HT-29 (cell line): Measurements from ENCODE around the gene NFXL1. TPM values are rescaled to one million over a fixed set of nuclear protein-coding genes. Genes with fewer than 3 reads are reported as not detected.
A peak's percentile ranks its signal among the peaks of the same experiment; 100 is the strongest.

ENCODE experiments used
- DNase-seq: peaks from one replicate; pipeline ENCODE4 v3.0.0-alpha.2; 2015; ENCODE audit warnings: low spot score
- total RNA-seq: library from RNA; depleted of rRNA; stranded (reverse); fragments of >200 nt; shearing (Covaris generic); gene quantifications from 2 replicates; pipeline ENCODE4 v1.2.3, GENCODE V29; 2014

The NFXL1 gene
- total RNA-seq, 1 experiment from 2014 or later = 13.2 TPM

DNA sequence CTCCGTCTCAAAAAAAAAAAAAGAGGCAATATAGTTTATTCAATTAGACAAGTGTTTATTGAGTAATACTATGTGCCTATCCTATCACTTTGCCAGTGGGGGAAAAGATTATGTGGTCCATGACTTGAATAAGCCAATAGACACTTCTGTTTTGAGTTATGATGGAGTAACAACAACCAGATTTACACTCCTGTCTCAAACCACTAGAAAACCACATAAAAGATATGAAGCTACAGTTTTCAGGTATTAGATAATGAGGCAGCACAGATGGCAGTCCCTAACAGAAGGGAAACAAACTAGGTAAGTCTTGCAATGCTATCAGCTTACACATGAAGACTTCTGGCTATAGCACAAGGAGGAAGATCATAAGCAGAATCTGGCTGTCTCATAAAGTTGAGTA lies 22.5 kb downstream of the NFXL1 start:
- DNase-seq = no peak

DNA sequence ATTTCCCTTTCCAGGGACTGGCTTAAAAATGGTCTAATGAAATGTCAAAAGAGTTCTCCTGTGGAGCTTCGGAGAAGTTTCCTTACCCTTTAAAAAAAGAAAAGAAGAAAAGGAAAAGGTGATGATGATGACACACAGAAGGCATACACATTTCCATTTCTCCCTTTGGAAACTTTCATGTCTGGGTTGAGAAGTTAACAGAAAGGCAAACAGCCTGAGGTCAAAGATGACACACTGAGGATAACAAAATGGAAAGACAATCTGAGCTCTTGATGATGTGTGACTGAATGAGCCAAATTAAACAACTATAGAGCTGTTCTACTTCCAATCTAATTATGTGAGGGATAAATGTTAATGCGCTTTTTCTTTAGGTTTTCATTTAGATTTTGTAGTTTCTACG lies 32.2 kb downstream of the NFXL1 start:
- no peak for DNase-seq

GRCh38 chr4:47879458-47879857 lies 34.9 kb downstream of the NFXL1 start:
- DNase-seq = no peak

- no peak for DNase-seq
These were observed 37.4 kb downstream of the NFXL1 start for GRCh38 chr4:47876784-47877546.

DNA sequence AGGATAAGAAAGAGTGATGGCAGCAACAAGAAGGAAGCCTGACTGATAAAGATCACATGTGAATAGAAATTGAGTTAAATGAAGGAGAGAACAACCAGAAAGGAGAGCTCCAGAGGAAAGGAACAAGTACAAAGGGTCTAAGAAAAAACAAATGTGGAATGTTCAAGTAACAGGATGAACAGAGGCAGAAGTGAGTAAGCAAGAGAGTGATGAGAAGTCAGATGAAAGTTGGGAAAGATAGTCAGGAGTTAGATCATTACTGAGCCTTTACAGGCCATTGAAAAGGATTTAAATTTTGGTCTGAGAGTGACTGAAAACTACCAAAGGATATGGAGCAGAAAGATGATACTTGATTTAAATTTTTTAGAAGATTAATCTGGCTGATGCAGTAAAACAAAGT lies 38.1 kb downstream of the NFXL1 start:
- DNase-seq = no peak

DNA sequence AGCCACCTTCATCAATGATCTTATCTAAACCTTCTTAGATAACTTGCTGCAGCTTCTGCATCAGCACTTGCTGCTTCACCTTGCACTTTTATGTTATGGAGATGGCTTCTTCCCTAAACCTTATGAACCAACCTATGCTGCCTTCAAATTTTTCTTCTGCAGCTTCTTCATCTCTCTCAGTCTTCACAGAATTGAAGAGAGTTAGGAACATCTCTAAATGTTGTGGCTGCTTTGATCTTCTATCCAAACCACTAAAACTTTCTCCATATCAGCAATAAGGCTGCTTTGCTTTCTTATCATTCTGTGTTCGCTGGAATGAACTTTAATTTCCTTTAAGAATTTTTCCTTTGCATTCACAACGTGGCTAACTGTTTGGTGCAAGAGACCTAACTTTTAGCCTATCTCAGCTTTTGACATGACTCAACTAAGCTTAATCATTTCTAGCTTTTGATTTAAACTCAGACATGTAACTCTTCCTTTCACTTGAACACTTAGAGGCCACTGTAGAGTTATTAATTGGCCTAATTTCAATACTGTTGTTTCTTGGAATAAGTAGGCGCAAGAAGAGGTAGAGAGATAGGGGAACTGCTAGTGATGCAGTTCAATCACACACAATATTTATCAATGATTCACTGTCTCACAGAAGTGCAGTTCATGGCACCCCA lies 40.4 kb downstream of the NFXL1 start:
- DNase-seq = no peak

GRCh38 chr4:47863486-47863885 lies 50.9 kb downstream of the NFXL1 start:
- no peak for DNase-seq

GRCh38 chr4:47862297-47862696 lies 52.1 kb downstream of the NFXL1 start:
- DNase-seq = no peak

DNA sequence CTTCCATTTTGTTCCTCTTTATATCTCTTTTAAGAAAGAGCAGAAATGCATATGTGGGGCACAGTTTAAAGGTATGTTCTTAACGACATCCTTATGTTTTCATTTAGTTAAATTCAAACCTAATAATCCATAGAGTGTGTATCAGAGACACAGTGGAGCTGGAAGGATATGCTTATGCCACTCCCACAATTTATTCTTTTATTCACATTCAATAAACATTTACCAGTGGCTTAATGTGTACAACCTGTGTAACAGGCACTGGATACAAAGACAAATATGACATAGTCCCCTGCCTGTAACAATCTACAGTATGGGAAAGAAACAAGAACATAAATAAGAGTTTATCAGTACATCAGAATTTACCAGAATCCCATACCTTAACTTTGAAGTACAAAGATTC lies 54.1 kb downstream of the NFXL1 start:
- no peak for DNase-seq

DNA sequence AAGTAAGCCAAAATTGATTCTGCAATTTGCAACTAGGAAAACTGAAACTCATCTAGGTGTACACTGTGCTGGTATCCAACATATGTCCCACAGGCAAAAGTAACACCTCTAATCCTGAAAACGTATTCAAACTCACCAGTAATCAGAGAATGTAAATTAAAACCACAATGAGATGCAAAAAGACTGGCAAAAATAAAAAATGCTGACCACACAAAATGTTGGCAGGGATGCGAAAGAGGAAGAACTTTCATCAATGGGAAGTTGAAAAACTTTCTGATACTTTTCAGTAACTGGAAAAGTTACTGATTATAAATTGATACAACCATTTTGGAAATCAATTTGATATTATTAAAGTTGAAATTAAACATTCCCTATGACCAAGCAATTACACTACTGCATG lies 56.4 kb downstream of the NFXL1 start:
- DNase-seq = no peak

DNA sequence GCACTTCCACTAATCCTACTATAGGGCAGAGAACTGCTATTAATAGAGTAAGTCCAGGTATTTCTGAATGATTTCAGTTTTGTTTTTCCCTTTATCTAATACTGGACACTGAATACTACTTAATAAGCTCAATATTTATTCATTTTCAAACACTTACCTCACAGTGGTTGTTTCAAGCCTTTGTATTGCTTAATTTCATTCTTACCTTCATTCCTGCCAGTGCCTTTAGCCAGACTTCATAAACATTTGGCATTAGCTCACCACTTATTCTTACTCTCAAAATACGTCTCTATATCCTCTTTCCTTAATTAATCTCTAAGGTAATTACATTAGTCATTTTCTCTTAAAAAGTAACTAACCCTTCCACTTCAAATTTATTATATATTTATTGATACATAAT lies 57.7 kb downstream of the NFXL1 start:
- no peak for DNase-seq

DNA sequence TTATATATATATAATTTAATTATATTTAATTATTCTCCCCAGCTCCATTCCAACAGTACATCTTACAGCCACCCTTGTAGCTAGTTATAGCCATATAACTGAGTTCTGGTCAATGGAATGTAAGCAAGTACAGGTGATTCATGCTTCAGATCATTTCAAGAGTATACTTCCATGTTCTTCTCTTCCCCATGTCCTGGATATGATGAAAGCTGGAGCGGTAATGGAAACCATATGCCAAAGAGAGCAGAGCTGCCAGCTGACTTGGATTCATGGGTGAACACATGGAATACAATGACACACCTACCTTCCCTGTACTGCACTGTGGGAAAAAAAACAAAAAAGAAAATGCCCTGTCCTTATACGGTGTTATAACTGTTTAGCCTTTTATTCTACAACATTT lies 59.0 kb downstream of the NFXL1 start:
- DNase-seq = no peak

GRCh38 chr4:47852136-47852535 lies 62.2 kb downstream of the NFXL1 start:
- no peak for DNase-seq

GRCh38 chr4:47849466-47849865 lies 64.9 kb downstream of the NFXL1 start:
- no peak for DNase-seq

- DNase-seq = no peak
These were observed 66.3 kb downstream of the NFXL1 start for GRCh38 chr4:47848041-47848440.

DNA sequence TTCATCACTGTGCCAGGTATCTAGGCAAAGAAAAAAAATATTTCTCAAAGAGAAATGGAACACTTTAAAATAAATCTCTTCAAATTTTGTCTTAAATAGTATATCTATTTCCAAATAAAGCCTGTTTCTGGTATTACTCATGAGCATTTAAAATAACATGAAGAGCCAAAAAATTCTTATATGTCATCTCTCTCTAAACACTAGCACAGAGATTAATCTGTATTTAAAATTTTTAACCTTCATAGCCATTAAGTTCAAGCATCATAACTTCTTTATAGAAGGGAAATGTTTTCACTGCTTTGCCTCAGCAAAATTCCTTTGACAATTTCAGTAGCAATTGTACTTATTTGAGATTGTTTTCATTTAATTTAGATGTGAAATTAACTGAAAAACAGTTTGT lies 71.4 kb downstream of the NFXL1 start:
- no peak for DNase-seq

DNA sequence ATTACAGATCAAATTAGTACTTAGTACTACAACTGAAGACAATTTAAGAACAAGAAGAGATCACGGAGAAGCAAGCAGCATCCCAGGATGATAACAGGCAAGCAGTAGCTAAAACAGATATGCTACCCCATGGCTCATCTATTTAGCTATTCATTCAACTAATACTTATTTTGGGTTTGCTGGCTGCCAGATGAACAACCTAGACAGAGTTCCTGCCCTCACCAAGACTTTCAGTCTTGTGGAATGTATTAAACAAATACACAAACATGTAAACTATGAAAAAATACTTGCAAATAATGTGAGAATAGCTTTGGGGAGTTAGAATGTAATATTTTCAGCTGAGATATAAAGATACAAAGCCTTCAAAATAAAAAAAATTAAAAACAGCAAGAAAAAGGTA lies 74.1 kb downstream of the NFXL1 start:
- DNase-seq = no peak

DNA sequence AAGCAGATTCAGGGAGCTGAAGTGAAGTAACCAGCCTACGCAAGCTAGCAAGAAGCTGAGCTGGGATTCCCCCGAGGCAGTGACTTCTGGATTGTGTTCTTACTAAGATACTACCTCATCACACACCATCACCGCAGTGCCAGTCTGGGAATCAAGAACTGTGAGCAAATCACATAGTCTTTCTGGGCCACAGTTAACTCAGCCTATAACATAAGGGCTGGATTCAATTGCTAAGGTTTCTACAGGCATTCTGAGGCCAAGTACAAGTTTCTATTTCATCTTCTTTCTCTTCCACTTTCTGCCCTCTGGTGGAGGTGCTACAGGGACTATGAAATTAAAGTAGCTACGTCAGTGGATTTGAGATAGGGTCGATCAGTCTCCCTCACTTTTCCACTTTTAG lies 75.1 kb downstream of the NFXL1 start:
- DNase-seq = peak; percentile 37

DNA sequence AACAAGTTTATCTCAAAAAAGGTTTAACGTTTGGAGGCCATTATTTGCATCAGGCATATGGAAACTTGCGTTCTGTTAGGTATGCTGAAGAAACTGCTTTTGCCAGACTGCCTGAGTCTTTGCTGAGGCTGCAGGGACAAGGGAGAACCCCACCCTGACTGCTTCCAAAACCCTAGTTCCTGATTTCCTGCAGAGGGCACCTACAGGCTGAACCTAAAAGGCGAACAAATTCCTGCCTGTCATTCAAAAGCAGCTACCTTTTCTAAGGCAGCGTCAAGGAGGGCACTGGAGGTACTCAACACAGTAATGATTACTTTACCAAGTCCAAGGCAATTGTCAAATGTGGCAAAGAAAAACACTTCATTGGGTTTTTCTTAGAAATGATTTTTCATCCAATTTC lies 75.9 kb downstream of the NFXL1 start:
- peak; percentile 19 for DNase-seq

DNA sequence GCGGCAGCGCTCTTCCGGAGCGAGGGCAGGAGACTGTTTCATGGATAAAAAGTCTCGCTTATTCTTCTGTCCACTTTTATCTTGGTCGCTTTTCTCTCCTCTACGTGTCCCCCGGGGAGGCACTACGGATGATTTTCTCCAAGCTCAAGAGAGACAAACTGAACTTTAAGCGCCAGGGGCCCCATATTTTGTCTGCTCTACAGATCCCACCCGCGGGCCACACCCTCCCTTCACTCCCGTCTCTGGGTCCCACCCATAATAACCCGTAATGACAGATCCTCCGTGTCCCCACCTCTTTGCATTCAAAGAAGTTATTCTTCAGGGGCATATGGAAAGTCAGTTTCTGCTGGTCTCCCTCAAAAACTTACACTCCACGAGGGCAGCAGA lies 76.5 kb downstream of the NFXL1 start, which contains the start of gene CORIN:
Gene CORIN, minus strand, starts transcription at position 160 of the 387 bp plus-strand sequence. Its CDS starts 118 bp downstream, at position 42.
- DNase-seq = peak; percentile 2

DNA sequence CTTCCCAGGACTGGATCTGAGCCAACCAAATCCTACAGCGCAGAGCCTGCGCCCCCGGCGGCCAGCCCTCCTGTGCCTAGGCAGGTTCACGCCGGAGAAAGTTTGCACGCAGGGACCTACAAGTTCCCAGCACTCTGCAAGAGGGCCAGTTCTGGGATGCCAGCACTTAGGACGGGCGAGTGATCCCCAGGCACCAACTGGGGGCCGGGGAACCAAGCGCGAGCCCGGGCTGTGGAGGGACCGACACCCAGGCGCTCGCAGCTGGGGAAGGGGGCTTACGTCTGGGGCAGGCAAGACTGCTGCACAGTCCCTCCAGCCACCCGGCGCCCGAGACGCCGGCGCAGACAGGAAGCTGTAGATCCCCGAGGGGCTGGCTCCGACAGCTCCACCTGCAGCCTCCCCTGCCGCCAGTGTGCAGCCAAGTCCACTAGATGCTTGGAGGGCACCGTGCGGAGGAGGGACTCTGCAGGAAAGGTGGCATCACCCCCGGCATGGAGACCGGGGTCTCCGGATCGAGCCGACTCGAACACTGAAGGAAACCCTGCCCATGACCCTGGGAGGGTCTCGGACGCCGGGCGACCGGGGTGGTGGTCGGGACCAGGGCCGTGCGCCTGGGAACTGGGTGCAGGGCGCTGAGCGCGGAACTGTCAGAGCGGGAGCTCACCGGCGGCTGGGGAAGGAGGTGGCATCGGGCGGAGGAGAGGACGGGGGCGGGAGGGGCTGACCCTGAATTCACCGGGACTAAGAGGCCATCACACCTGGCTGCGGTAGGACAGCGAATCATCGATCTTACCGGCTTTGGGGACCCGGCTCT lies 77.1 kb downstream of the NFXL1 start:
- peak; percentile 47 for DNase-seq

- peak; percentile 85 for DNase-seq
These were observed 77.7 kb downstream of the NFXL1 start for GRCh38 chr4:47836641-47837093.
